K562 (cell line): ENCODE data around the gene MEF2D. TPM values are rescaled to one million over a fixed set of nuclear protein-coding genes. Genes with fewer than 3 reads are reported as not detected.

Source experiments
- ARID2 ChIP-seq: fragments of 450-650 bp; IDR thresholded peaks from 2 replicates; pipeline ENCODE4 v1.6.1; 2017; ENCODE audit warnings: antibody characterized with exemption, mild to moderate bottlenecking
- ATF4 ChIP-seq: fragments of 450-650 bp; formaldehyde crosslinking; IDR thresholded peaks from 2 replicates; pipeline ENCODE4 v1.4.0; 2022; ENCODE audit warnings: mild to moderate bottlenecking, moderate library complexity
- DLX4 ChIP-seq: fragments of 250-450 bp; sonication (Bioruptor Pico); IDR thresholded peaks from 2 replicates; pipeline ENCODE4 v1.6.1; 2021; ENCODE audit warnings: mild to moderate bottlenecking
- FOXP1 ChIP-seq: sonication (generic); formaldehyde crosslinking; IDR thresholded peaks from 2 replicates; pipeline ENCODE4 v1.8.0; 2022; ENCODE audit warnings: mild to moderate bottlenecking, missing genetic modification reagents
- GATA2 ChIP-seq: sonication (generic); formaldehyde crosslinking; IDR thresholded peaks from 2 replicates; pipeline ENCODE4 v1.4.0; 2020; ENCODE audit warnings: mild to moderate bottlenecking, missing genetic modification reagents
- GATAD2A ChIP-seq: fragments of 450-650 bp; IDR thresholded peaks from 2 replicates; pipeline ENCODE4 v1.6.1; 2017
- HMG20A ChIP-seq: fragments of 450-650 bp; formaldehyde crosslinking; conservative IDR thresholded peaks from 2 replicates; pipeline ENCODE4 v1.4.0; 2020; ENCODE audit warnings: mild to moderate bottlenecking, mixed read lengths
- JUNB ChIP-seq: fragments of 450-650 bp; formaldehyde crosslinking; conservative IDR thresholded peaks from 2 replicates; pipeline ENCODE4 v1.4.0; 2020; ENCODE audit warnings: mild to moderate bottlenecking
- MBD2 ChIP-seq: sonication (generic); IDR thresholded peaks from 2 replicates; pipeline ENCODE4 v1.6.1; 2016; ENCODE audit warnings: low read depth, borderline replicate concordance
- MTF1 ChIP-seq: fragments of 250-450 bp; sonication (Bioruptor Pico); IDR thresholded peaks from 2 replicates; pipeline ENCODE4 v1.9.0; 2021; ENCODE audit warnings: moderate library complexity, mild to moderate bottlenecking, inconsistent platforms, borderline replicate concordance
- NELFE ChIP-seq: IDR thresholded peaks from 2 replicates; pipeline ENCODE4 v1.6.1; 2011; ENCODE audit warnings: mild to moderate bottlenecking; ENCODE audit not compliant: insufficient read depth, insufficient read length
- PML ChIP-seq: IDR thresholded peaks from 2 replicates; pipeline ENCODE4 v1.6.1; 2012; ENCODE audit warnings: low read length, inconsistent platforms
- PRPF4 ChIP-seq: fragments of 200-400 bp; formaldehyde crosslinking; IDR thresholded peaks from one replicate; pipeline ENCODE4 v1.6.1; 2017; ENCODE audit warnings: low read length, low read depth, mild to moderate bottlenecking; ENCODE audit not compliant: insufficient read depth, poor library complexity, severe bottlenecking
- RERE ChIP-seq: sonication (generic); formaldehyde crosslinking; IDR thresholded peaks from 2 replicates; pipeline ENCODE4 v1.8.0; 2023; ENCODE audit warnings: missing genetic modification reagents, mild to moderate bottlenecking, borderline replicate concordance
- SLC30A9 ChIP-seq: fragments of 250-450 bp; sonication (Bioruptor Pico); IDR thresholded peaks from 2 replicates; pipeline ENCODE4 v1.8.0; 2022; ENCODE audit warnings: mild to moderate bottlenecking, moderate library complexity
- SMAD1 ChIP-seq: fragments of 150-350 bp; IDR thresholded peaks from 2 replicates; pipeline ENCODE4 v1.6.1; 2014; ENCODE audit warnings: low read length, low read depth; ENCODE audit not compliant: partially characterized antibody
- SMARCE1 ChIP-seq: fragments of 450-650 bp; IDR thresholded peaks from 2 replicates; pipeline ENCODE4 v1.7.1; 2016; ENCODE audit warnings: mild to moderate bottlenecking
- SP2 ChIP-seq: IDR thresholded peaks from 2 replicates; pipeline ENCODE4 v1.6.1; 2011; ENCODE audit warnings: mild to moderate bottlenecking, low read depth, low read length, moderate library complexity; ENCODE audit not compliant: poor library complexity, severe bottlenecking; ENCODE audit errors: extremely low read depth
- SPI1 ChIP-seq: IDR thresholded peaks from 2 replicates; pipeline ENCODE4 v1.6.1; 2011; ENCODE audit warnings: low read depth, low read length, control low read depth, borderline replicate concordance
- ZNF239 ChIP-seq: fragments of 250-450 bp; sonication (Bioruptor Pico); IDR thresholded peaks from 2 replicates; pipeline ENCODE4 v1.4.0; 2020; ENCODE audit warnings: mild to moderate bottlenecking
- ZNF395 ChIP-seq: fragments of 200-800 bp; sonication (Bioruptor generic); IDR thresholded peaks from 2 replicates; pipeline ENCODE4 v1.6.1; 2017; ENCODE audit warnings: missing genetic modification characterization, missing compliant biosample characterization
- polyA plus RNA-seq, 8 experiments: library from polyadenylated mRNA; depleted of rRNA in 4 of 8; stranded (reverse) in 5 of 8; unstranded in 3 of 8; fragments of >200 nt; fragmentation: Nextera tagmentation in 2 of 8; fragmentation: Illumina TruSeq in 1 of 8; extraction: Ambion mirVana in 2 of 8; extraction: Trizol in 1 of 8; gene quantifications; 2 replicates each; pipeline versions ENCODE4 v1.2.1 to v1.2.3, GENCODE V29; 2011 to 2014; ENCODE audit warnings: inconsistent platforms in 1 of 8, missing spikeins in 1 of 8
- total RNA-seq, 7 experiments: library from RNA; depleted of rRNA in 6 of 7; stranded (reverse); fragments of >200 nt in 6 of 7; fragmentation: Illumina TruSeq in 2 of 7; extraction: Trizol in 2 of 7; gene quantifications; 2 replicates each; pipeline versions ENCODE4 v1.2.1 to v1.2.3, GENCODE V29; 2011 to 2021; ENCODE audit warnings: low replicate concordance in 1 of 7

Gene MEF2D
- total and polyA plus RNA-seq, 9 of the 15 experiments (the other 6 are each of a cell fraction or from before 2014, with no cell fraction given): 0.10 to 19.5 (median 2.6) TPM

GRCh38 chr1:156523801-156524480 is 23.4 kb upstream of the MEF2D start (continued):
- TF ChIP-seq RERE (CRISPR knock-in tag) (no peak), ARID2 (no peak), PML (0 out of 2 replicates have a peak, but pooled peaks have one; percentile 33), PRPF4 (no peak), ZNF395 (CRISPR knock-in tag) (0 out of 2 replicates have a peak, but pooled peaks have one; percentile 32), ZNF239 (CRISPR knock-in tag) (no peak), SMAD1 (no peak), GATA2 (0 out of 2 replicates have a peak, but pooled peaks have one; percentile 15), JUNB (CRISPR knock-in tag) (no peak), SP2 (no peak), ATF4 (CRISPR knock-in tag) (no peak), GATAD2A (no peak), NELFE (no peak), HMG20A (CRISPR knock-in tag) (no peak), SLC30A9 (CRISPR knock-in tag) (no peak), MTF1 (CRISPR knock-in tag) (no peak), MBD2 (peak; percentile 23; the same call in 1 of the 2 replicates), SMARCE1 (peak; percentile 16; the same call in 1 of the 2 replicates), SPI1 (peak; percentile 65; the same call in 1 of the 2 replicates), DLX4 (CRISPR knock-in tag) (no peak), FOXP1 (CRISPR knock-in tag) (no peak)
